ENCODE measurements around the gene KCTD5.
A peak's percentile ranks its signal among the peaks of the same experiment; 100 is the strongest.
"Not testable (repeated sequence)": the region's sequence is repeated elsewhere in the genome, so short reads cannot be mapped to it uniquely, and the experiment has no call there.

The KCTD5 gene

GRCh38 chr16:2669587-2669986, 12.7 kb upstream of the KCTD5 start:
- not testable (repeated sequence) for H3K36me3 ChIP-seq (ENCODE audit: control insufficient read depth, insufficient read depth, low read length); H3K27ac ChIP-seq (ENCODE audit: low read depth, low read length); H2BK120ac ChIP-seq (ENCODE audit: low read depth, low read length); H3K4me2 ChIP-seq (ENCODE audit: low read length); H3K4me3 ChIP-seq (ENCODE audit: low read length); H3K23ac ChIP-seq (ENCODE audit: low read length); H3K4ac ChIP-seq (ENCODE audit: low read depth, low read length); H3K18ac ChIP-seq (ENCODE audit: low read length); H2BK5ac ChIP-seq (ENCODE audit: low read length); H4K8ac ChIP-seq (ENCODE audit: low read depth, low read length); H2BK15ac ChIP-seq (replicated peaks; ENCODE audit: low read depth); H2AK5ac ChIP-seq (ENCODE audit: low read length); H3K79me1 ChIP-seq (ENCODE audit: low read length); H3K4me1 ChIP-seq (ENCODE audit: control insufficient read depth, low read depth, low read length); H4K5ac ChIP-seq (ENCODE audit: low read length); H3K56ac ChIP-seq (ENCODE audit: low read length); DNase-seq; H3K79me2 ChIP-seq (ENCODE audit: control insufficient read depth, insufficient read depth, low read length); H3K9ac ChIP-seq (ENCODE audit: low read length); H3K27me3 ChIP-seq (ENCODE audit: insufficient read depth, low read length, poor library complexity)
- no CpG with 5 or more reads among the region's 10 CpGs for WGBS (ENCODE audit: extremely low coverage, insufficient coverage, low lambda C conversion rate)

GRCh38 chr16:2670017-2670416, 12.3 kb upstream of the KCTD5 start:
- H2BK120ac ChIP-seq (ENCODE audit: low read depth, low read length); H3K27ac ChIP-seq (ENCODE audit: low read depth, low read length); H3K79me1 ChIP-seq (ENCODE audit: low read length); H2AK5ac ChIP-seq (ENCODE audit: low read length); H4K8ac ChIP-seq (ENCODE audit: low read depth, low read length); H3K4ac ChIP-seq (ENCODE audit: low read depth, low read length); H3K4me3 ChIP-seq (ENCODE audit: low read length); H3K36me3 ChIP-seq (ENCODE audit: control insufficient read depth, insufficient read depth, low read length); H3K79me2 ChIP-seq (ENCODE audit: control insufficient read depth, insufficient read depth, low read length); H3K9ac ChIP-seq (ENCODE audit: low read length); H2BK5ac ChIP-seq (ENCODE audit: low read length); H3K56ac ChIP-seq (ENCODE audit: low read length); H2BK15ac ChIP-seq (replicated peaks; ENCODE audit: low read depth); H3K4me1 ChIP-seq (ENCODE audit: control insufficient read depth, low read depth, low read length); H3K18ac ChIP-seq (ENCODE audit: low read length); H3K4me2 ChIP-seq (ENCODE audit: low read length); H3K27me3 ChIP-seq (ENCODE audit: insufficient read depth, low read length, poor library complexity); H4K5ac ChIP-seq (ENCODE audit: low read length); H3K23ac ChIP-seq (ENCODE audit: low read length): not testable (repeated sequence)
- DNase-seq = peak; percentile 75
- no CpG with 5 or more reads among the region's 15 CpGs for WGBS (ENCODE audit: extremely low coverage, insufficient coverage, low lambda C conversion rate)

GRCh38 chr16:2671193-2671592, 11.1 kb upstream of the KCTD5 start:
- not testable (repeated sequence) for H3K79me1 ChIP-seq (ENCODE audit: low read length); H3K27ac ChIP-seq (ENCODE audit: low read depth, low read length); H3K56ac ChIP-seq (ENCODE audit: low read length); H3K4me1 ChIP-seq (ENCODE audit: control insufficient read depth, low read depth, low read length); H3K18ac ChIP-seq (ENCODE audit: low read length); H2BK15ac ChIP-seq (replicated peaks; ENCODE audit: low read depth); H2AK5ac ChIP-seq (ENCODE audit: low read length); H2BK120ac ChIP-seq (ENCODE audit: low read depth, low read length); H3K36me3 ChIP-seq (ENCODE audit: control insufficient read depth, insufficient read depth, low read length); H3K79me2 ChIP-seq (ENCODE audit: control insufficient read depth, insufficient read depth, low read length); H4K8ac ChIP-seq (ENCODE audit: low read depth, low read length); H2BK5ac ChIP-seq (ENCODE audit: low read length); H3K4ac ChIP-seq (ENCODE audit: low read depth, low read length); H3K4me2 ChIP-seq (ENCODE audit: low read length); H3K9ac ChIP-seq (ENCODE audit: low read length); H4K5ac ChIP-seq (ENCODE audit: low read length); H3K4me3 ChIP-seq (ENCODE audit: low read length); H3K27me3 ChIP-seq (ENCODE audit: insufficient read depth, low read length, poor library complexity); H3K23ac ChIP-seq (ENCODE audit: low read length)
- peak; percentile 27 for DNase-seq
- no CpG with 5 or more reads among the region's 10 CpGs for WGBS (ENCODE audit: extremely low coverage, insufficient coverage, low lambda C conversion rate)

GRCh38 chr16:2671741-2672140, 10.6 kb upstream of the KCTD5 start:
- Histone ChIP-seq H3K56ac (ENCODE audit: low read length) (no peak overlapping the region), H3K79me2 (ENCODE audit: control insufficient read depth, insufficient read depth, low read length) (no peaks in the 10 kb centered on the region), H3K4me1 (ENCODE audit: control insufficient read depth, low read depth, low read length) (no peaks in the 10 kb centered on the region), H2BK5ac (ENCODE audit: low read length) (no peak overlapping the region), H4K5ac (ENCODE audit: low read length) (no peak overlapping the region), H3K18ac (ENCODE audit: low read length) (no peak overlapping the region), H3K36me3 (ENCODE audit: control insufficient read depth, insufficient read depth, low read length) (no peaks in the 10 kb centered on the region), H3K9ac (ENCODE audit: low read length) (no peak overlapping the region), H3K4me2 (ENCODE audit: low read length) (no peak overlapping the region), H3K27me3 (ENCODE audit: insufficient read depth, low read length, poor library complexity) (no peaks in the 10 kb centered on the region), H2BK15ac (replicated peaks; ENCODE audit: low read depth) (no peak overlapping the region), H3K23ac (ENCODE audit: low read length) (no peak overlapping the region), H2BK120ac (ENCODE audit: low read depth, low read length) (no peak overlapping the region), H4K8ac (ENCODE audit: low read depth, low read length) (no peak overlapping the region), H3K4ac (ENCODE audit: low read depth, low read length) (no peak overlapping the region), H3K27ac (ENCODE audit: low read depth, low read length) (no peak overlapping the region), H3K4me3 (ENCODE audit: low read length) (no peak overlapping the region), H3K79me1 (ENCODE audit: low read length) (peaks cover 2% of the 10 kb centered on the region), H2AK5ac (ENCODE audit: low read length) (no peak overlapping the region)
- WGBS (ENCODE audit: extremely low coverage, insufficient coverage, low lambda C conversion rate) = no CpG with 5 or more reads among the region's 13 CpGs
- DNase-seq = no peak

GRCh38 chr16:2673066-2673999, 9.0 kb upstream of the KCTD5 start:
- peak; percentile 97 for DNase-seq
- Histone ChIP-seq H3K27ac (ENCODE audit: low read depth, low read length) (peak overlapping the region; percentile 84), H2BK15ac (replicated peaks; ENCODE audit: low read depth) (no peak overlapping the region), H3K56ac (ENCODE audit: low read length) (peak overlapping the region; percentile 86), H3K79me1 (ENCODE audit: low read length) (peaks cover 2% of the 10 kb centered on the region), H3K18ac (ENCODE audit: low read length) (peak overlapping the region; percentile 81), H4K8ac (ENCODE audit: low read depth, low read length) (no peak overlapping the region), H3K4me1 (ENCODE audit: control insufficient read depth, low read depth, low read length) (no peaks in the 10 kb centered on the region), H2BK120ac (ENCODE audit: low read depth, low read length) (no peak overlapping the region), H3K4me2 (ENCODE audit: low read length) (peak overlapping the region; percentile 46), H3K23ac (ENCODE audit: low read length) (no peak overlapping the region), H2BK5ac (ENCODE audit: low read length) (no peak overlapping the region), H3K9ac (ENCODE audit: low read length) (peak overlapping the region; percentile 72), H3K4ac (ENCODE audit: low read depth, low read length) (no peak overlapping the region), H4K5ac (ENCODE audit: low read length) (no peak overlapping the region), H2AK5ac (ENCODE audit: low read length) (no peak overlapping the region), H3K4me3 (ENCODE audit: low read length) (peak overlapping the region; percentile 54), H3K36me3 (ENCODE audit: control insufficient read depth, insufficient read depth, low read length) (no peaks in the 10 kb centered on the region), H3K79me2 (ENCODE audit: control insufficient read depth, insufficient read depth, low read length) (no peaks in the 10 kb centered on the region), H3K27me3 (ENCODE audit: insufficient read depth, low read length, poor library complexity) (no peaks in the 10 kb centered on the region)
- WGBS (ENCODE audit: extremely low coverage, insufficient coverage, low lambda C conversion rate) = no CpG with 5 or more reads among the region's 107 CpGs

- H3K79me2 ChIP-seq (ENCODE audit: control insufficient read depth, insufficient read depth, low read length) = no peaks in the 10 kb centered on the region
- no peak overlapping the region for H3K27ac ChIP-seq (ENCODE audit: low read depth, low read length)
- no peak overlapping the region for H2BK5ac ChIP-seq (ENCODE audit: low read length)
- no peak overlapping the region for H2BK15ac ChIP-seq (replicated peaks; ENCODE audit: low read depth)
- no peak overlapping the region for H3K9ac ChIP-seq (ENCODE audit: low read length)
- H3K36me3 ChIP-seq (ENCODE audit: control insufficient read depth, insufficient read depth, low read length) = no peaks in the 10 kb centered on the region
- H4K5ac ChIP-seq (ENCODE audit: low read length) = no peak overlapping the region
- no peak for DNase-seq
- no peaks in the 10 kb centered on the region for H3K4me1 ChIP-seq (ENCODE audit: control insufficient read depth, low read depth, low read length)
- H2BK120ac ChIP-seq (ENCODE audit: low read depth, low read length) = no peak overlapping the region
- no peak overlapping the region for H3K56ac ChIP-seq (ENCODE audit: low read length)
- WGBS (ENCODE audit: extremely low coverage, insufficient coverage, low lambda C conversion rate) = no CpG with 5 or more reads among the region's 7 CpGs
- no peak overlapping the region for H3K4me3 ChIP-seq (ENCODE audit: low read length)
- no peak overlapping the region for H3K18ac ChIP-seq (ENCODE audit: low read length)
- no peaks in the 10 kb centered on the region for H3K27me3 ChIP-seq (ENCODE audit: insufficient read depth, low read length, poor library complexity)
- H4K8ac ChIP-seq (ENCODE audit: low read depth, low read length) = no peak overlapping the region
- H3K23ac ChIP-seq (ENCODE audit: low read length) = no peak overlapping the region
- peaks cover 2% of the 10 kb centered on the region for H3K79me1 ChIP-seq (ENCODE audit: low read length)
- H3K4me2 ChIP-seq (ENCODE audit: low read length) = no peak overlapping the region
- H2AK5ac ChIP-seq (ENCODE audit: low read length) = no peak overlapping the region
- no peak overlapping the region for H3K4ac ChIP-seq (ENCODE audit: low read depth, low read length)
Observed at GRCh38 chr16:2675021-2675420, 7.3 kb upstream of the KCTD5 start.
